LHCN-M2 (cell line): ENCODE measurements around the gene TNFRSF6B. TPM values are rescaled to one million over a fixed set of nuclear protein-coding genes. Genes with fewer than 3 reads are reported as not detected.

Experiments used
- DNase-seq: peaks from one replicate; pipeline ENCODE4 v3.0.0-alpha.2; 2012; ENCODE audit warnings: low read depth
- total RNA-seq: library from RNA; depleted of rRNA; stranded (reverse); fragments of >200 nt; gene quantifications from 2 replicates; pipeline ENCODE4 v1.2.3, GENCODE V29; 2014

TNFRSF6B gene
- total RNA-seq, 1 experiment from 2014 or later = 6.7 TPM

DNA sequence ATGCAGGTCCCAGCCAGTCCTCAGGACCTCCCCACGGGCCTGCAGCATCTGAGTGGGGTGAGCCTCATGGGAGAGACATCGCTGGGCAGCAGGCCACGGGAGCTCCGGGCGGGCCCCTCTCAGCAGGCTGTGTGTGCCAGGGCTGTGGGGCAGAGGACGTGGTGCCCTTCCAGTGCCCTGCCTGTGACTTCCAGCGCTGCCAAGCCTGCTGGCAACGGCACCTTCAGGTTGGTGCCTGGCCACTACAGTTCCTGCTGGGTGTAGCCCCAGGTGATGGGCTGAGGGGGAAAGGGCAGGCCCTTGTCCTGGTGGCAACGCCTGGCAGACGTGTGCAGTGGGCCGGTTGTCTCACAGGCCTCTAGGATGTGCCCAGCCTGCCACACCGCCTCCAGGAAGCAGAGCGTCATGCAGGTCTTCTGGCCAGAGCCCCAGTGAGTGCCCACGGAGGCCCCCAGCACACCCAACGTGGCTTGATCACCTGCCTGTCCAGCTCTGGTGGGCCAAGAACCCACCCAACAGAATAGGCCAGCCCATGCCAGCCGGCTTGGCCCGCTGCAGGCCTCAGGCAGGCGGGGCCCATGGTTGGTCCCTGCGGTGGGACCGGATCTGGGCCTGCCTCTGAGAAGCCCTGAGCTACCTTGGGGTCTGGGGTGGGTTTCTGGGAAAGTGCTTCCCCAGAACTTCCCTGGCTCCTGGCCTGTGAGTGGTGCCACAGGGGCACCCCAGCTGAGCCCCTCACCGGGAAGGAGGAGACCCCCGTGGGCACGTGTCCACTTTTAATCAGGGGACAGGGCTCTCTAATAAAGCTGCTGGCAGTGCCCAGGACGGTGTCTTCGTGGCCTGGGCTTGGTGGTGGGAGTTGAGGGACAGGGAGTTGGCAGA lies 787 bp upstream of the TNFRSF6B start:
- no peak for DNase-seq

DNA sequence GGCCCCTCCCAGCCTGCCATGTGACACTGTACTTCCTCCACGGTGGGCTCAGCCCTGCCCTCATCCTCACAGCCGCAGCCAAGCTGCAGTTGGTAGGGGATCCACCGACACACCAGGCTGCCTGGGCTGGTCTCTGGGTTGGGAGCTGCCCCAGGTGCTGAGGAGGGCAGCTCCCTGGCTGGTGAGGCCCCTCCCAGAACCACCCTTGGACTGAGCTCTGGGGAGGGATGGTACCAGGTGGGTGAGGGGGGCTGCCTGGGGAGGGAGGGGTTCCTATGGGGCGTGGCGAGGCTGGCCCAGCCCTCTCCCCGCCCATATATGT lies 185 bp upstream of the TNFRSF6B start:
- no peak for DNase-seq

GRCh38 chr20:63697357-63697867 lies 960 bp downstream of the TNFRSF6B start:
- DNase-seq = peak; percentile 38

- no peak for DNase-seq
Measured at GRCh38 chr20:63697868-63698545, 1.6 kb downstream of the TNFRSF6B start.

- peak; percentile 93 for DNase-seq
Measured at GRCh38 chr20:63698739-63699465, 2.5 kb downstream of the TNFRSF6B start.

DNA sequence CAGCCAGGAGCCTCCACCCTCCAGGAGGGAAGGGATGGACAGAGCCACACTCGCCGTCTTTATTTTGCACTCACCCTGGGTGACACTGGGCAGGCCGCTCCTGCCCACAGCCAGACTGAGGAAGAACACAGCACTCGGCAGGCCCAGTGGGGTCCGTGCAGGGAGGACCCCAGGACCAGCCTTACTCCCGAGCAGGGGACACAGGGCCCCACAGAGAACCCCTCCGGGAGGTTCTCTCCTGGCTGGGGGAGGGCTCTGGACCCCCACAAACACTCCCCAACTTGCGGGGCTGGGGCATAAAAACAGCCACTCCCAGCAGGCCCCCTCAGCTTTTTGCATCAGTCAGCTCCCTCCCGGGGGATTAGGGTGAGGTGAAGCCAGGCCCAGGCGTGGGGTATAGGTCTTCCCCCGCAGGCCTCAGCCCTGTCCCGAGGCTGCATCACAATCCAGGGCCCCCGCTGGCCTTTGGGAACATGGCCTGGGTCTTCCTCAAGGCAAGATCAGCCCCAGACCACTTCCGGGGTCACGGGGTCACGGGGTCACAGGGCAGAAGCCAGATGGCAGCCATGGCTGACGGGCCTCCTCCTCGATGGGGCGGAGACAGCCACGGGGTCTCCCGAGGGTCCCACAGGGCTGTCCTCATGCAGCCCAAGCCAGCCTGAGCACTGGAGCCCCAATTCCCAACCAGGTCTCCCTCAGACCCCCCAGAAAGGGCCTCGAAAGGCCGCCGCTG lies 3.2 kb downstream of the TNFRSF6B start:
- DNase-seq = no peak

DNA sequence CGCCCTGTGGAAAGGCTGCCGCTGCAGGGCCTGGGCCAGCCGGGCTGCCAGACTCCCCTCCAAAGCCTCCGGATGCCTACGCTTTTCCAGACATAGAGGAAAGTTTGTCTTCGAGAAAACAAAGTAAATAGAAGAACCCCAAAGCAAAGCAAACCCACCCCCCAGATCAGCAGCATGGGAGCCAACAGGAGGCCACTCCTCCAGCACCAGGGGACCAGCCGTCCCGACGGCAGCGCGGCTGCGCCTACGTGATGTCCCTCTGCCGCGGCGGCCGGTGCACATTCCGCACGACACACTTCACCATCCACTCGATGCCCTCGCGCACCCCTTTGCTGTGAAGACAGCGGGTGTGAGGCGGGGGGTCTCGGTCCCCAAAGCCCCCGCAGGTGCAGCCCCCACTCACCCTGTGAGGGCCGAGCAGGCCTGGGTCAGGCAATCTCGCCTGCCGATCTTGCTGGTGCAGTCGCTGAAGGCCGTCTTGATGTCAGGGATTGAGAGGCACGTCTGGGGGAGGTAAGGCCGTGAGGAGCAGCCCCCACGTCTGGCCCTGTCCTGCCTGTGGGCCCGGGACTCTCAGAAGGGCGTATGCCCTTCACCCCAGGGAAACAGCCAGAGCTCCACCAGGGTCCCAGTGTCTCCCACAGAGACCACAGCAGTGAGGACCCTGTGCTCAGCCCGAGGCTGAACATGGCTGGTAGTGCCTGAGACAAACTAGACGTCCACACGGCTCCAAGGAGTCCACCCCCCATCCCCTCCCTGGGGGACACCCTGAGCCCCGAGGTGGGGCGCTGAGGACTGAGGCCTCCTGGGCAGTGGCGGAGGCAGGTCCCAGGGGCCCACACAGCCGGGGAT lies 4.0 kb downstream of the TNFRSF6B start:
- DNase-seq = no peak

- no peak for DNase-seq
Measured at GRCh38 chr20:63701051-63701328, 4.5 kb downstream of the TNFRSF6B start.

DNA sequence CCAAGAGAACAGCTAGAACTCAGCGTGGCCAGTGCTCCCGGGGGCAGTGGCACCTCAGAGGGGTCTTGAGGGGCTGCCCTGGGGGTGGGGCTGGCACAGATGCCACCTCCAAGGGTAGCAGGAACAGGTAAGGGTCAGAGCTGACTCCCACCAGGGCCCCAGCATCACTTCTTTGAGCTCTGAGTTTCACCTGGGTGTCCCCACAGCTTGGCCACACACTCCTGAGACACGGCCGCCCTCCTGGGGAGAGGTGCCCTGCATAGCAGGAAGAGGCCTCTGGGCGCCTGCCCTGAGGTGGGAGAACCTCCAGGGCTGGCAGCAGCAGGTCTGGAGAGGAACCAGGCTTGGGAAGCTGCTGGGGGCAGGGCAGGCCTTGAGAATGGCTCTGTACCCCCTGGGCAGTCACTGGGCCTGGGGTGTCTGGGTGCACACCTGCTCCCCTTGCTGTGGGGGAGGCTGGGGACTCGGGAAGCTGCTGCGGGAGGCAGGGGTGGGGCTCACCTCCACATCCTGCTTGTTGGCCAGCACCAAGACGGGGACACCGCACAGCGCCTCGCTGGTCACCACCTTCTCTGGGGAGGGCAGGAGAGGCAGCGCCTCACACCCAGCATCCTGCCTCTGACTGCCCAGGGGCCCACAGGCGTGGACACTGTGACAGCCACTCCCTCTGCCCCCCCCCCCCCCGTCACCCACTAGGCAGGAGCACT lies 5.0 kb downstream of the TNFRSF6B start:
- no peak for DNase-seq

- DNase-seq = no peak
Measured at GRCh38 chr20:63702036-63702665, 5.7 kb downstream of the TNFRSF6B start.

DNA sequence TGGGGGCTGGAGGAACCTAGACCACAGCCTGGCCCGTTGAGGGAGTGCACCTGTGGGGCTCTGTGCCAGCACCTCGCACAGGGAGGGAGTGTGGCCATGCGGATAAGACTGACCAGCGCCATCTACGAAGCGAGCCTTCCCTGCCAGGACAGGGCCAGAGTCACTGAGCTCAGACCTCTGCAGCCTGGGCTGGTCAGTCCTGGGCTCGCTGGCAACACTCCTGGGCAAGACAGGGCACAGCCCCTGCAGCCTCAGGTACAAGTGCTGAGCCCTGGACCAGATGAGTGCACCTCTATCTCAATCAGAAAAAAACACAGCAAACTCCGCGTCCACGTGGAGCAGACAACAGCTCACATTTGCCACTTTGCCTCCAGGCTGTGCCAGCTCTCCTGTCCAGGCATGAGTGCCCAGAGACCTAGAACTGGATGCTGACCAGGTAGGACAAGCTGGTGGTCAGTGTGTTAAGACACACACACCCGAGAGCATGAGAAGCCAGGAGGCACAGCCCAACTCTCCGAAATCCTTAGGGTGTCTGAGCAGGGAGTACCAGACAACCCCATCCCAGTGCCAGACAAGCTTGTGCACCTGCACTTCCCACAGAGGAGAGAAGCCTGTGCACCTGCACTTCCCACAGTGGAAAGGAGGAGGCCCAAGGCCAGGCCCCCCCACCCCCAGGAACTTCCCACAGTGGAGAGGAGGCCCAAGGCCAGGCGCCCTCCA lies 6.5 kb downstream of the TNFRSF6B start:
- no peak for DNase-seq

- no peak for DNase-seq
Measured at GRCh38 chr20:63703471-63703975, 7.1 kb downstream of the TNFRSF6B start.

DNA sequence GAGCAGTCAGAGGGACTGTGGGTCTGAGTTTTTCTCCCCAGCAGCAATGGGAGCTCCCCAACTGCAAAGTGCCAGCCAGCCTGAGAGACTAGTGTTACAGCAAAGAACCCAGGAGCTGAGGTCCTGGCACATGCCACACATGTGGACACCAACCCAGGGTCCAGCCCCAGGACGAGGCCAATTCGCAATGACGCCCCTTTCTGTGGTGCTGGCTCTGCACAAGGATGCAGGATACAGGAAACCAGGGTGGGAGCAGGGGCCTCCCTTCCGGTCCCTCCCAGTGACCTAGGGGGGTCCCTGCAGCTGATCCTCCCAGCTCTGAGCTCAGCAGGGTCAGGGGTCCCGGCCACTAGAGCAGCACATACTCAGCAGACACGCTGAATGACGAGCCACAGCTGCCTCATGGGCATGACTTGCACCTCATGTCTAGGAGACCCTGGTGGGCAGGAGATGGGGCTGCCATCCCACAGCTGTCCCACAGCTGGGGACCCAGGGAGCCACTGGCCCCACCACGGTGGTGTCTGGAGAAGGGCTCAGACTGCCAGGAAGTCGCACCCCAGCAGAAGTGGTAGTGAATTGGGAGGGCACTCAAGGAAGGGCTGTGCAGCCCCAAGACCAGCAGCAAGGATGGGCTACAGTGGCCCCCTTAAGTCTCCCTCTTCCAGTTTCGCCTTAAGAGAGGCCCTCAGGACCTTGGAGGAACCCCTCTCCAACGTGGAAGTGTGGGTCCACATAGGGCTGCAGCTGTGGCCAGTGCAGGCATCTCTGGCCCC lies 7.7 kb downstream of the TNFRSF6B start:
- DNase-seq = no peak

DNA sequence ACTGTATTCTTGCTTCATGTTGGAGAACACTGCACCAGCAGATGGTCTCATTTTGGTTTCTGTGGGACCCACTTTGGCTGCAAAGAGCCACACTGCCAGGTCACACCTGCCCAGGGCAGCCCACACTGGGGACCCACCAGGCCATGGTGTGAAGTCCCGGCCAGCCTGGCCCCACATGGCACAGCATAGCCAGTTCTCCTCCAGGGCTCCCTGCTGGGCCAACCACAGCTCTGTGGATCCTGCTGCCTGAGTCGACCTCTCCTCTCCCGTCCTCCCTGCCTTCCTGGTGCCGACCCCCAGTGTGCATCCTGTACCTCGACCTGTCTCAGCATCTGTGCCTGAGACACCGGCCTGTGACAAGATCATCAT lies 8.3 kb downstream of the TNFRSF6B start:
- DNase-seq = no peak

GRCh38 chr20:63705232-63706026 lies 9.0 kb downstream of the TNFRSF6B start:
- no peak for DNase-seq

- DNase-seq = no peak
Measured at GRCh38 chr20:63706027-63706695, 9.7 kb downstream of the TNFRSF6B start.
